G401 (cell line): Measurements from ENCODE around the gene PEA15. TPM values are rescaled to one million over a fixed set of nuclear protein-coding genes. Genes with fewer than 3 reads are reported as not detected.

Experiments used
- DNase-seq: peaks from one replicate; pipeline ENCODE4 v3.0.0-alpha.2; 2015; ENCODE audit warnings: low spot score
- in situ Hi-C: cut with HindIII; loops from 2 replicates; pipeline ENCODE4 v1.10.0; 2016; ENCODE audit warnings: low sequenced_read_pairs, mixed read lengths
- total RNA-seq: library from RNA; depleted of rRNA; stranded (reverse); fragments of >200 nt; shearing (Covaris generic); gene quantifications from 2 replicates; pipeline ENCODE4 v1.2.3, GENCODE V29; 2014

The PEA15 gene
- total RNA-seq, 1 experiment from 2014 or later, result 72.2 TPM

DNA sequence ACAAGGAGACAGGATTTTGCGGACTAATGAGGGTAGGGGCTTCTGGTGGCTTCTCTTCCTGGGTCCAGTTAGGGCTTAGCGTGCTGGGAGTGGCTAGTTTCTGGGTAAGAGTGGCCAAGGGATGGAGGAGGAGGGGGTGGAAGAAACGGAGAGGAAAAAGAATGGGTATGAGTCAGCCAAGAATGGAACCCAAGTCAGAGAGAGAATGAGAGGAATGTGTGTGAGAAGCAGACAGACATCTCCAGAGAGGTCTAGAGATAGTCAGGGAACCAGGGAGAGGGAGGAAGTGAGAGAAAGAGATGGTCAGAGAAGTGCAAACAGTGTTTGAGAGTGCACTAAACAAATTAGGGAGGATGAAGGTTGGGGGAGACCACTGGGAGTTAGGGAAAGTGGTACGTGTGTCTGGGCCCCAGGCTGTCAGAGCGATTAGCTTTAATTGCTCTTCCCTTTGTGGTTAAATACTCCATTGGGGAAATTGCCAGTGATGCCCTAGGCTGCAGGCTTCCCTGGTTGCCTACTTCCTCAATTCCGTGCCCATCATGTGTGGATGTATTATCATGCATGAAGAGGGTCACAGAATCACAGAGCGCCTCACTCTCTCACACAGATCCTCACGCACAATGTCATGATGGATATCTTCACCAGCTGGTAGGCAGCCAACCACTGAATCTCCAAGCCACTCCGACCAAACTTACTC is 1.4 kb downstream of the PEA15 start:
- in situ Hi-C loops, result no loop called here
- peak; percentile 51 for DNase-seq

GRCh38 chr1:160207118-160207650 is 2.0 kb downstream of the PEA15 start:
- peak; percentile 45 for DNase-seq
- in situ Hi-C loops, result no loop called here

DNA sequence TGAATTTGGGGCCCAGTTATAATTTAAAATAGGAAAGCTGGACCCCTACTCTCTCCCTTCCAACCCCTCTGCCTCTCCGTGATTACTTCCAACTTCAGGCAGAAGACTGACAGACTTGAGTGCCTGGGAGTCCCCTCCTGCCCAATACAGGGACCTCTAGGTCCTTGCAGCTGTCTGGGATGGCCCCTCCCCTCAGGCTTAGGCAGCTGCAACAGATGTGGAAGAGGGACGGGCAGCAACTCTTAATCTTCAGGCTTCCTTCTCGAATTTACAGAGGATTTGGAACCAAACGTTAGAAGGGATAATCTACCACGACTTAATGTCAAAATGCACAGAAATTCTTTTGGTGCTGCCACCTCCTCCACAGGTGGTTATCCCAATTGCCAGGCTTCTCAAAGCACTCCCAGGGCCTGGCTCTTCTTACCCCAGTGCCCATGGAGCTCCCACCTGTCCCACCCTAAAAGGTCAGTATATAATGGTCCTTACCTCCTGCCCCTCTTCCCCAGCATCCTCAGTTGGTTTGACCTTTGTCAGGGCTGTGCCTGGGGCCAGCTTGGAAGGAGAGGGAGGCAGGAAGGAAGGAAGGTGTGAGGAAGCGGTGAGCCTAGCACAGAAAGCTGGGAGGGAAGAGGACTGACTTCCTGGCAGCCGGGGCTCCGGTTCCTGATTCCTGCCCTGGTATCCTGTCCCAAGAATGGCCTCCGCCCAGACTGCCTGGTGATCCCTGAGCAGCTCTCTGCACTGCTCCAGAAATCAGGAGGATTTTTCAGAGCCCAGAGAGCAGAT is 2.8 kb downstream of the PEA15 start:
- peak; percentile 65 for DNase-seq
- in situ Hi-C loops, result no loop called here

GRCh38 chr1:160208557-160209320 is 3.6 kb downstream of the PEA15 start:
- in situ Hi-C loops, result no loop called here
- DNase-seq, result peak; percentile 54

DNA sequence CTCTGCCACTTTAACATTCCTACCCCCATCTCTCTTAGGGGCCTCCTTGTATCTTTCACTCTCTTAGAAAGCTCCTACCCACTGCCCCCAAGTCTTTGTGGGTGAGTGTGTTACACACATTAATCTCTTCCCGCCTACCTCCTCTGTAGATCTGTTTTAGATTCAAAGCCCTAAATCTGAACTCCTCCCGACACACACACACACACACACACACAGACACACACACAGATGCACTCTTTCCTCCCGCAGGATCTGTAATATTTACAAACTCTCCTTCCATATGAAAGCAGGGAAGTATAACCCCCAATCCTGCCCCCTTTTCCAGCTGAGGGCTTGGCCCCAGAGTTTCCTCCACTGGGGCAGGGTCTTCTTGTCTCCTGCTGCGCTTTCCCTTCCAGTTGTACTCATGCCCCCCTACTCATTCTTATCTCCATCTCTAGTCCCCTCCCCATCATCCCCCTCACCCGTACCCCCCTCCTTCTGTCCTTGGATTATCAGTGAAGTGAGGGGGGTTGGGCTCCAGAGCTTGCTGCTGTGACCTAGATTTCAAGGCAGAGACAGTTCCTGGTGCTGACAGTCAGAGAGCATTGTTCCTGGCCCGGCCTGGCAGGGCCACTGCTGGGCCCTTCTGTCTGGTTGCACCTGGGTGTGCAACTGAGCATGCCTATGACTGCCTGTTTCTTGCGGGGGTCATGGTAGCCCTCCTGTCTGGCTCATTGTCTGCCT is 4.3 kb downstream of the PEA15 start:
- DNase-seq, result peak; percentile 97
- in situ Hi-C loops, result no loop called here

DNA sequence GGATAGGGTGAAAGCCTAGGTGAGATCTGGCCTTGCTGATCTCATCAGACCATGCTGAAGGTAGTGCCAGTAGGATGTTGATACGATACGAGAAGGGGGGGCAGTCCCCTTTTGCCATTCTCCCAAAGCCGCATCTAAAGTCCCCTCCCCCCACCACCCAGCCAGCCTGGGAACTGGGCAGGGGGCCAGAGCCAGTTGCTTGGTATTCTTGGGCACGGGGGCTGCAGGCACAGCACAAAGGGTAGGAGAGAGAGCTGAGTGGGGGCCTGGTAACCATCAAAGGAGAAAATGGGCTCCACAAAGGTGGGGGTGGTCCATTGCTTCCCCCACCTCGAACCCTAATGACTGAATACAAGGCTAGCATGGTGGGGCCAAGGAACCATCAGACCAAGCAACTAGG is 5.4 kb downstream of the PEA15 start:
- no peak for DNase-seq
- in situ Hi-C loops, result no loop called here

DNA sequence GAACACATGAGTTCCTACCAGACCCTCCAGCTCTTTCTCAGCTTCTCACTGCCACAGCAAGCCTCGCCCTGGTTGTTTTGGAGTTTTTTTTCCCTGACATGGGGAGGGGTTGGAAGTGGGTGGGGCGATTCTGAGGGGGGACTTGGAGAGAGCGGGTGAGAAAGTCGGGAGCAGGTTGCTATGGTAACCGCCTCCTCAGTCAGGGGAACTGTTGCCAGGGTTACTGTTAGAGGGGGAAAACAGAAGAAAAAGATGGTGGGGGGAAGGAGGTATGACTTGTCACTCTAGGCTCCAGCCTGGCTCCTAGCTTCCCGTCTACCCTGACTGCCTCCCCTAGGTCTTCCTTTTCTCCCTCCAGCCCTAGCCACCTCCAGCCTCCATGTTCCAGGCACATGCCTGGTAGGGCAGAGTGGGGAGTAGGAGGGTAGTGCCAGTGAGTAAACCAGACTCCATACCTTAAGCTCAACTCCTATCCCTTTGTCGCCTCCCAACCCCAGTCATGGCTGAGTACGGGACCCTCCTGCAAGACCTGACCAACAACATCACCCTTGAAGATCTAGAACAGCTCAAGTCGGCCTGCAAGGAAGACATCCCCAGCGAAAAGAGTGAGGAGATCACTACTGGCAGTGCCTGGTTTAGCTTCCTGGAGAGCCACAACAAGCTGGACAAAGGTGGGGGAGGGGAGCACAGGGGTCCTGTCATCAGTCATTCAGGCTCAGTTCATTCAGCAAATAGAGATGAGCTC is 6.0 kb downstream of the PEA15 start:
- in situ Hi-C loops, result no loop called here
- DNase-seq, result peak; percentile 69

- DNase-seq, result no peak
- in situ Hi-C loops, result loop anchor here (5.0 kb wide), 1 partner anchor 68 kb away; no protein-coding TSS in a partner anchor
These were observed 9.4 kb downstream of the PEA15 start for GRCh38 chr1:160214481-160215140.

GRCh38 chr1:160216301-160216700 is 11.1 kb downstream of the PEA15 start:
- in situ Hi-C loops, result loop anchor here (5.0 kb wide), 1 partner anchor 66 kb away; no protein-coding TSS in a partner anchor
- peak; percentile 9 for DNase-seq

- peak; percentile 39 for DNase-seq
- in situ Hi-C loops, result loop anchor here (5.0 kb wide), 1 partner anchor 65 kb away; no protein-coding TSS in a partner anchor
These were observed 12.4 kb downstream of the PEA15 start for GRCh38 chr1:160217481-160218051.

DNA sequence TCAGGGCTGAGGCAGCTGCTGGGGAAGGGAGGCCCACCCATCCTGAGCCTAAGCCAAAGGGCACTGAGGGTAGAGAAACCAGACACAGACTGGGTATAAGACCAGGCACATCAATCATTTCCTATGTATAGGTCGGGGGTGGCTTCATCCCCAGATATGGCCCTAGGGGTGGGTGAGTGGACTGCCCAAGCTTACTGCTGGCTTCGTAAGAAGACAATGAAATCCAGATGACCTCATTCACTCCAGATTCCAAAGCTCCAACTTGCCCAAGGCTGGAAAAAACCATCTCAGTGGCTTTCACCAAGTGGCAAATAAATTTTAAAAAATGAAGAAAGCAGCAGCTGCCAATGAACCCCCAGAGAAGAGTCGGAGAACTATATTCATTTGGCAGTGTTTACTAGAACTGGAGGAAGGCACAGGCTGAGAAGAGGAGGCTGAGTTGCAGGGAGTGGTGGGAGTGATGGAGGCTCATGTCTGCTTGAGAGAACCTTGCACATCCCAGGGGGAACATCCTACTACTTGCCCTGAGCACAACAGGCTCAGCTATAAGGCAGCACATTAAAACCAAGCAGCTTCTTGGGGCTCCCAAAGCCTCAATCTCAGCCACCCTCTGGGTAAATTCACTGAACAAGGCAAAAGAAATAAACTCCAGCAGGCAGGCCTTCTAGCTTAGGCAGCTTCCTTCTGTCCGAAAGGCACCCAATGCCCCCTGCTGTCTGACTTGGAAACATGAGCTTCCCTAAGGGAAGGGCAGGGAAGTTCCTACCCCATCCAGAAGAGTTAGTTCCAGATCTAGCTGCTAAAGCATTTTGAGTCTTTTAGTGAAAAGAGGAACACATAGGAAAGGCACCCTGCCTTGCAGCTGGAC is 14.1 kb downstream of the PEA15 start:
- peak; percentile 73 for DNase-seq
- in situ Hi-C loops, result loop anchor here (5.0 kb wide), 1 partner anchor 63 kb away; no protein-coding TSS in a partner anchor

DNA sequence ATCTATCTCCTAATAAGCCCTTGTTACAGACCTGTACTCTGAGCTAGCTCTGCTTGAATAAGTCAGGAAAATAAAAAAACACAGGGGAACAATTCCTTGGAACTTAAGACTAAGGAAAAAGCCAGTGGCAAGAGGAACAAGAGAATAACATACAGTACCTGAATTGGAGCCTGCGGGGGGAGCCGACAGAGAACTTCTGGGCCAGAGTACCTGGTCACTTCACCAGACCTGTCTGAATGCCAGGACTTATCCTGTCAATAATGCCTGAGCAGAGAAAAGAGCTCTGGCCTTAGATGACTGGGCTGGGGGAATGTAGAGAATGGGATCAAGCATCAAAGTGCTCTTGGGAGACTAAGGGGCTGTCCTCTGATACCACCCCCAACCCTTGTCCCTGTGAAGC is 15.1 kb downstream of the PEA15 start:
- in situ Hi-C loops, result no loop called here
- DNase-seq, result no peak

GRCh38 chr1:160221089-160221488 is 15.9 kb downstream of the PEA15 start:
- in situ Hi-C loops, result no loop called here

GRCh38 chr1:160222546-160222945 is 17.4 kb downstream of the PEA15 start:
- in situ Hi-C loops, result no loop called here
- DNase-seq, result no peak

More at GRCh38 chr1:160221089-160221488, 15.9 kb downstream of the PEA15 start:
- no peak for DNase-seq

DNA sequence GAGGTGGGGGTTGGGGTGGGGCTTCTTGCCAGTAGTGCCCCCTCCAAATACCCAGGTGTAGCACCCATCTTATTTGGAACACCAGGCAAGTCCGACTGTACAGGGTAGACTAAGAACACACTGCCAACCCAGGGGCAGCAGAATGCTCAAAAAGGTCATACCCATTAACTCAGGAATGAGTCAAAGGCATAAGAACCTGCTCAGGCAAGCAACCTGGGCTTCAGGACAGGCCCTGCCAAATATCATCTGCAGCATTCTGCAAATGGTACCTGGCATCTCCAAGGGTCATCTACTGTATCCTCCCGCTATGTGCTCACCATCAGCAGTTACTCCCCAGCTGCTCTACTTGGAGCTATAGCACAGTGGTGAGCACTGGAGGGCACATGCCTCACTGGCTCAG is 19.4 kb downstream of the PEA15 start:
- no peak for DNase-seq
- in situ Hi-C loops, result no loop called here

DNA sequence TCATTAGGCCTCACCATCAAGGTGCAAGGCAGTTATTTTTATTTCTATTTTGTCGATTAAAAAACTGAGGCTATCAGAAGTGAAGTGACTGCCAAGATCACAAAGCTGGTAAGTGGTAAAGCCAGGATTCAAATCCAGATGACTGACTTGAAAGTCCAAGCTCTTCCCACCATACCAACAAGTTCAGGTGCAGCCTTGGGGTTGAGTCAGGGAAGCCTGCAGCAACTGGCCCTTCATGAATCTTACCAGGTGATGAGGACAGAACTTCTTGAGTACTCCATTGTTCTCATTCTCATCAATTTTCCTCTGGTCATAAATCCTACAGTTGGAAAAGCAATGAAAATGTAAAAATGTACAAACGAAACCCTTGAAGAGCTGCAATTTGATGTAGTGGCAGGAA is 20.2 kb downstream of the PEA15 start:
- DNase-seq, result no peak
- in situ Hi-C loops, result no loop called here
